Hypothalamus (tissue), 51 donors: ENCODE results near the gene FAU.
A peak's percentile ranks its signal among the peaks of the same experiment; 100 is the strongest.

Experiments
- DNase-seq, 51 donors: peaks; one replicate each; lab custom pipeline; 2025; lab: John Stamatoyannopoulos, UW

The FAU gene

GRCh38 chr11:65109231-65110198, 12.4 kb downstream of the FAU start:
- DNase-seq: no peak

GRCh38 chr11:65108469-65109123, 13.3 kb downstream of the FAU start:
- DNase-seq: no peak

- DNase-seq: no peak
These were observed 14.0 kb downstream of the FAU start for GRCh38 chr11:65107751-65108468.

- DNase-seq: no peak
These were observed 14.9 kb downstream of the FAU start for GRCh38 chr11:65107078-65107477.

GRCh38 chr11:65104628-65105027, 17.3 kb downstream of the FAU start:
- peak in 1 of 51 donors; percentile 16 for DNase-seq

GRCh38 chr11:65103476-65103875, 18.5 kb downstream of the FAU start:
- DNase-seq: no peak

GRCh38 chr11:65102142-65103095, 19.5 kb downstream of the FAU start:
- peak in 20 of 51 donors; percentile 9 to 66 (median 30) for DNase-seq

GRCh38 chr11:65100674-65101350, 21.1 kb downstream of the FAU start:
- DNase-seq: no peak

- DNase-seq: no peak
These were observed 25.0 kb downstream of the FAU start for GRCh38 chr11:65096926-65097325.

- DNase-seq: peak; percentile 38 to 90 (median 78)
These were observed 25.7 kb downstream of the FAU start, which contains the start of gene VPS51 for GRCh38 chr11:65095974-65096806. Gene VPS51, plus strand, starts transcription at chr11:65096214. Its CDS starts 37 bp downstream, at chr11:65096251.

GRCh38 chr11:65095427-65095826, 26.5 kb downstream of the FAU start:
- no peak for DNase-seq

GRCh38 chr11:65090628-65091027, 31.3 kb downstream of the FAU start:
- DNase-seq: peak in 15 of 51 donors; percentile 17 to 63 (median 41)

- no peak for DNase-seq
These were observed 32.3 kb downstream of the FAU start for GRCh38 chr11:65089621-65090020.

- DNase-seq: no peak
These were observed 34.1 kb downstream of the FAU start for GRCh38 chr11:65087827-65088226.

- no peak for DNase-seq
These were observed 34.7 kb downstream of the FAU start for GRCh38 chr11:65087216-65087615.

- DNase-seq: no peak
These were observed 35.1 kb downstream of the FAU start for GRCh38 chr11:65086809-65087208.

- DNase-seq: no peak
These were observed 36.5 kb downstream of the FAU start for GRCh38 chr11:65085446-65085845.
